ENCODE measurements around the gene SLIT3.

The SLIT3 gene

DNA sequence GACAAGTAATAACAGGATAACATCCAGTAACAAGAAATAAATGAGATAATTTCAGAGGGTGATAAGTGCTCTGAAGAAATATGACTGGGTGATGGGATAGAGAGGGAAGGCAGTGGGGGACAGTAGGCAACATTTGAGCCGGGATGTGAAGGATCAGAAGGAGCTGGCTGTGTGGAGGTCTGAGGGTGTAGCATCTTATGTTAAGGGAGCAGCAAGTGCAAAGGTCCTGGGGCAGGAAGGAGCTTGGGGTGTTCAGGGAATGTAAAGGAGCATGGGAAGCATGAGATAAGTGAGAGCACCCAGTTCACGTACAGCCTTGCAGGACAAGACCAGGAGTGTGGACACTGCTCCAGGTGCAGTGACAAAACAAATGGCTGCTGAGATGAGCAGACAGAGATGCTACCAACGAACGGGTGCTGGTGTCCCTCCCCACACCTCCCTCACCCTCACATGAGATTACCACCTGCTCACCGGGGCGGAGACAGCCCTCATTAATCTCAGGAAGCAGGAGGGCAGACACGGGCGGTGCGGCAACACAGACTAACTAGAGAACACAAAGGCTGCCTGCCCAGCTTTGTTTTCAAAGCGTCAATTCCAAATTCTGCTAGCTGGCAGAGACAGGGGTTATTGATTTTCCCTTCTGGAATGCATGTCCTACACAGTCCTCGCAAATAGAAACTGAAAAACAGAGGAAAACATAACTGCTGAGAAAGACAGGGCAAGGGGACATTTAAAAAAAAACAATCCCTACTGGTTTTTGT is 423.6 kb downstream of the SLIT3 start:
- no peak for TF ChIP-seq GATA3 (IDR thresholded peaks at IDR 0.05; ENCODE audit: low read depth, low read length)

DNA sequence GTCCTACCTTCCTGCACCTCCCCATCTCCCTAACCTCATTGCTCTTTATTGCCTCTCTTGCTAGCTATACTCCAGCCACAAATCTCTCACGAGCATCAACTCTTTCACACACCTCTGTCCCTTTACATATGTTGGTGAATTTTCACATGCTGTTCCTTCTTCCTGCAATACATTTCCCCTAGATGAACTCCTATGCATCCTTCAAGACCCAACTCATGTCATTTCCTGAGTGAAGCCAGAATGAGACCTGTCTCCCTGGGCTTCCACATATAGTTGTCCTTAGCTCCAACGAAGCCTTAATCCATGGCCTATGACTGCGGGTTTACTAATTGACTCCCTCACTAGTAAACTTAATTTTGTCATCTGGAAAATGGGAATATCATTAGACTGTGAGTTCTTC is 424.5 kb downstream of the SLIT3 start:
- TF ChIP-seq GATA3 (IDR thresholded peaks at IDR 0.05; ENCODE audit: low read depth, low read length) (no peak), GATA2 (IDR thresholded peaks at IDR 0.05; ENCODE audit: low read depth, low read length) (no peak)

DNA sequence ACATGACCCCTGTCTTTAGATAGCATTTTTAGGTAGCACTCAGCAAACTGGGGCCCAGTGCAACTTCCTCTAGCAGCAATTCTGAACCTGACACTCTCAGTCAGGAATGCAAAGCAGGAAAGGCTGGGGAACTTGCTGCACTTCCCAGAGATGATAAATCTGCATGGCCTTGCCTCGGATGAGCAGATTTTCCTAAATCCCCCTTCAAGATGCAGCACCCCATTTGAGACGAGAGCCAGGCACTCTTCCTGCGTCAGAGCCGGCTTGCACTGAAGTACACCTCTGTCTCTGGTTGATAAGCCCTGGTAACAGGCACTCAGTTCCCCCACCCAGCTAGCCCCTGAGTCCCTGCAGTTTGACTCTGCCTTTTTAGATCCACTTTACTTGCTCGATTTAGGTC is 425.1 kb downstream of the SLIT3 start:
- no peak for TF ChIP-seq GATA3 (IDR thresholded peaks at IDR 0.05; ENCODE audit: low read depth, low read length)
- no peak for TF ChIP-seq GATA2 (IDR thresholded peaks at IDR 0.05; ENCODE audit: low read depth, low read length)

DNA sequence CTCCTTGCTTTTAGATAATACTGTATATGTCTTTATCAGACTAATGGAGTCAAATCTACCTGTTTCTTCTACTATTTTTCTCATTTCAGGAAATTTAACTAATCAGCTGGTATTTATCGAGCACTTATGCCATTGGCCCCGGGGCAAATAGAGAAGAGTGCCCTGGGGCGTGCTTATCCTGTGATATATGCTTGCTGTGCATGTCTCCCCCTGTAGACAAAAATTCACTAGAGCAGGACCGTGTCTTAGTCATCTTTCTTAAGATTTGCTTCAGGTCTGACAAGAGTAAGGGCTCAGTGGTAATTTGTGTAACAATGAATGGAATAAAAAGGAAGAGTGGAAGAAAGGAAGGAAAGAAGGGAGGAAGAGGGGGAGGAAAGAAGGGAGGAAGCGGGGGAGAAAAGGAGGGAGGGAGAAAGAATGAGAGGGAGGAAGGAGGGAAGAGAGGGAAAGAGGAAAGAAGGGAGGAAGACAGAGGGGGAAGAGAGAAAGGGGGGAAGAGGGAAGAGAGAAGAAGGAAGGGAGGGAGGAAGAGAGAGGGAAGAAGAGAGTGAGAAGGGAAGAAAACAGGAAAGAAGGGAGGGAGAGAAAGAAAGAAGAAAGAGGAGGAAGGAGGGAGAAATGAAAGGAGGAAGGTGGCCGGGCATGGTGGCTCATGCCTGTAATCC is 426.1 kb downstream of the SLIT3 start:
- TF ChIP-seq GATA2 (IDR thresholded peaks at IDR 0.05; ENCODE audit: low read depth, low read length): no peak
- no peak for TF ChIP-seq GATA3 (IDR thresholded peaks at IDR 0.05; ENCODE audit: low read depth, low read length)

DNA sequence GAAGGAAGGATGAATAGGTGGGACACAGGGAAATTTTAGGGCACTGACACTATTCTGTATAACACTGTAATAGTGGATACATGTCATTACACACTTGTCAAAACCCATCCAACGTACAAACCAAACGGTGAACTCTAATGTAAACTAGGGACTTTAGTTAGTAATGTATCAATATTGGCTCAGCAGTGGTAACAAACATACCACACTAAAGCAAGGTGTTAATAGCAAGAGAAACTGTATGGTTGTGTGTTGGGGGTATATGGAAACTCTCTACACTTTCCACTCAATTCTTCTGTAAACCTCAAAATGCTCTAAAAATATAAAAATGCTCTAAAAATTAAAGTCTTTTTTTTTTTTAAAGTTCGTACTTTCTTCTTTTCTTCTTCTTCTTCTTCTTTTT is 428.7 kb downstream of the SLIT3 start:
- TF ChIP-seq GATA2 (IDR thresholded peaks at IDR 0.05; ENCODE audit: low read depth, low read length) (no peak), GATA3 (IDR thresholded peaks at IDR 0.05; ENCODE audit: low read depth, low read length) (no peak)

DNA sequence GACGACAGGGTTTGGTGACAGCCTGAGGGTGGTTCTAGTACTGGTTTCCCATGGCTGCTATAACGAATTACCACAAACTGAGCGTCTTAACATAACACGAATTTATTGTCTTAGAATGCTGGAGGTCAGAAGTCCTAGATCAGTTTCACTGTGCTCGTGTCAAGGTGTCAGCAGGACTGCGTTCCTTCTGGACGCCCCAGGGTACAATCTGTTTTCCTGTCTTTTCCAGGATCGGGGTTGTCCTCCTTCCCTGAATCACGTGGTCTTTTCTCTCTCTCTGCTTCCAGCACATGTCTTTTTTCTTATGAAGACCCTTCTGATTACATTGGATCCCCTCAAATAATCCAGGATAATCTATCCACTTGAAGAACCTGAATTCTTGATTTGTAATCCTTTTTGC is 430.0 kb downstream of the SLIT3 start:
- no peak for TF ChIP-seq GATA3 (IDR thresholded peaks at IDR 0.05; ENCODE audit: low read depth, low read length)
- TF ChIP-seq GATA2 (IDR thresholded peaks at IDR 0.05; ENCODE audit: low read depth, low read length): no peak

DNA sequence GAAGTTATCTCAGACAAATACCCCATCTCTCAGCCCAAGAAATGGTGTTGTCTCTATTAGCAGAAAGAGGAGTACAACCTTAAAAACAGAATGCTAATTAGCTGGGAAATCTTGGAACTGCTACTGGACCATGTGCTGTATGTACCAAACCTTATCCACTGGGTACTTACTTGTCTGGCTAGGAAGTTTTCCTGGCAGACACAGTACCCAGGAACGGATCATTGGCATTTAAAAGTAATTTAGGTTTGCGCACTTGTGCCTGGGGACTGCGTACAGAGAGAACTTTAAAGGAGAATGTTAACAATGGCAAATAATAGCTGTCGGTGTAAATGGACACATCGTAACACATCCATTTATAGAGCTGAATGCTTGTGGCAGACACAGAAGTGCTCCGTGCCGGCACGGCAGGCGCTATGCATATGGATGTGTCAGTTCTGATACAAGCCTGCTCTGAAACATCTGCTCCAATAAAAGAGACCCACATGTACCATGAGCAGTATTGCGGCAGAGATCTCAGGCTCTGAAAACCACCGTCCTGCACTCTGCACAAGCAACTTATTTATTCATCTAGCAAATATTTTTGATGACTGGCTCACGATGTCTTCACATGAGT is 431.2 kb downstream of the SLIT3 start:
- TF ChIP-seq GATA2 (IDR thresholded peaks at IDR 0.05; ENCODE audit: low read depth, low read length): no peak
- no peak for TF ChIP-seq GATA3 (IDR thresholded peaks at IDR 0.05; ENCODE audit: low read depth, low read length)

DNA sequence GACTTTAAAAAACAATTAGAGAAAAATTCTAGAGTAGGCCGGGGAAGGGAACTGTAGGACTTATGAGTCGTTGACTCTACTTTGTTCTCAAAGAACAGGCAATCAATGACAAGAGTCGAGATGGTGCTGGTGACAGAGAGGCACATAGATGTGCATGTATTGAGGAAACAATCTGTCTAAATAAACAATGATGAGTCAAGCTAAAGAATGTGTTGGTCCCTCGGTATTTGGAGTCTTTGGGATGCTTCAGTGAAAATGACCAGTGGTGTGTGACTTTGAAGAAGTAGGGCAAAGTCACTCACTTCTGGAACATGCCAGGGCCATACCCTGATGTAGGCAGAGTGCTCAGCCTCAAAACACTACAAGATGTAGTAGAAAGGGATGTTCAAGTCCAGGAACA is 433.7 kb downstream of the SLIT3 start:
- no peak for TF ChIP-seq GATA2 (IDR thresholded peaks at IDR 0.05; ENCODE audit: low read depth, low read length)
- no peak for TF ChIP-seq GATA3 (IDR thresholded peaks at IDR 0.05; ENCODE audit: low read depth, low read length)

DNA sequence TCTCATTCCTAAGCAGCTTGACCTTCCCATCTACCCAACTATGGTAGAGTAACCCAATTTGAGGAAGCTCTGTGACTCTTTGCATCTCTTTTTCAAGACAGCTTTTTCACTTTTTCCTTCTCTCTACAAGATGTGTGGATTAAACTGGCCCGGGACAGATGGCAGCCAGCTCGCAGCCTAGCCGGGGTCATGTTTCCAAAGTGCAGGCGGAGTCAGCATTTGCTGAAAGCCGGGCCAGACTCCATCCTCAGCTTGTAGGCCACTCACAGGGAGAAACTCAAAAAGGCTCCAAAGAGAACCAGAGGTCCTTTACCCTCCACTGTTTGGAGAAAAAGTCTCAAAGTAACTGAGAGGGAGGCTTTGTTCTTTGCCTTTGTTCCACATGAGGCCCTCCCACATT is 435.0 kb downstream of the SLIT3 start:
- TF ChIP-seq GATA3 (IDR thresholded peaks at IDR 0.05; ENCODE audit: low read depth, low read length) (no peak), GATA2 (IDR thresholded peaks at IDR 0.05; ENCODE audit: low read depth, low read length) (no peak)

DNA sequence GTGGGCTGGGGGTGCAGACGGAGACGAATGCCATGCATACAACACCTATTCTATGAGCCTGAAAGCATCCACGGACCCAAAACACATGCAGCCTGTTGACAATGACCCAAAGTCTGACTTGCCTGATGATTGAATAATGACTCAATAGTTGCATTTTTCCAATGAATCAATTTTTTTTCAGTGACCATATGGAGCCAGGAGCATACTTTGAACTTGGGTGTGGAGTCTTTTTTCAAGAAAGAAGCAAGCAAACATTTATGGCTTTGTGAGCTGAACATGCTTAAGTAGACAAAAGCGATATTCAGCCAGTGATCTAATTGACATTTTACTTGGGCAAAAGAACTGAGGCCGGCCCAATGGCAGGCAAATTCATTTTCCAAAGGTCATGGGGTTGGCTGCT is 437.9 kb downstream of the SLIT3 start:
- TF ChIP-seq GATA3 (IDR thresholded peaks at IDR 0.05; ENCODE audit: low read depth, low read length): no peak
- TF ChIP-seq GATA2 (IDR thresholded peaks at IDR 0.05; ENCODE audit: low read depth, low read length): no peak

DNA sequence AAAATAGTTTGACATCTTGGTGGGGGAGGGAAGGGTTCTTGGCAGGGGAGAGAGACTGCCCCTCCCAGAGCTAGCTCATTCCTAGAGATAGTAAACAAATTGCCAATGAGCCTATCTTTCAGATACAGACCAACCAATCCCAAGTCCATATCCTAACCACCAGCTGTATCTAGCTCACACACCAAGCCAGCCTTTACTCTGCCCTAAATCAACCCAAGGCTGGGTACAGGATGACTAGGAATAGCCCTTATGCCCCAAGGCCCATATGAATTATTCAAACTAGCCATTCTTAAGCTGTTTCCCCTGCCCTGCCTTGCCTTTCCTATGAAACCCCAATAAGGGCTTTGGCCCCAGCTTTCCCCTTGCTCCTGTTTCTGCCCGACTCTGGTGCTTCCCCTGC is 440.4 kb downstream of the SLIT3 start:
- TF ChIP-seq GATA2 (IDR thresholded peaks at IDR 0.05; ENCODE audit: low read depth, low read length): no peak
- TF ChIP-seq GATA3 (IDR thresholded peaks at IDR 0.05; ENCODE audit: low read depth, low read length): no peak

DNA sequence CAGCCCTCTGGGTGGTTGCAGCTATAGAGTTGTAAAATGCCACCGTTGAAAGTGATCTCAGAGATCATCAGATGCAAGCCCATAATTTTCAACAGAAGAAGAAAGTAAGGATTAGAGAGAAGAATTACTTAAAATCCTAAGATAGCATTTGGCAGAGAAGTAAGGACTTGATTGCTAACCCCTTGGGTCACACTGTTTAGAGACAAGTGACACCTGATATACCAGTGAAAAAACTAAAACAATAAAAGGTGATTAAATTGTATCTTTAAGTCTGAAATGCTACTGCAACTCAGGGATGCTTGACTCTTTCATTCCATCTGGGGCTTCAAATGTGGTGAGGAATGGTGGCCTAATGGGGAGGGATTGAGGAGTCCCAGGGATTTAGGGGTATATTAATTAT is 440.9 kb downstream of the SLIT3 start:
- TF ChIP-seq GATA2 (IDR thresholded peaks at IDR 0.05; ENCODE audit: low read depth, low read length) (no peak), GATA3 (IDR thresholded peaks at IDR 0.05; ENCODE audit: low read depth, low read length) (no peak)

DNA sequence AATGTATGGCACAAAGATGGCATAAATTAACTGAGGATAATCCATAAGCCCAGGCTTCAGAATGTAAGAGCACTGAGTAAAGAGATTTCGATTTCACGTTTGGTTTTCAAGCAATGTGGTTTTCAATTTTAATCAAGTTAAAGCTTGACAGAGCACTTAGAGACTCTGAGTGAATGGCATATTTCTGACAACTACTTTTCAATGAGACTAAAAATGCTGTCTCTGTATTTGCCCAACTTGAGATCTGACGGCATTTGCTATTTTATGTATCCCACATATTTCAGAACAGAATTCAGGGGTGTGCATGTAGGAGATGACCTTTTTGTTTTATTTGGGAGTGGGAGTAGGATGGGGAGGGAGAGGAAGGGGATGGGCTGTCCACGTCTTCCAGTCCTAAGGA is 441.5 kb downstream of the SLIT3 start:
- TF ChIP-seq GATA3 (IDR thresholded peaks at IDR 0.05; ENCODE audit: low read depth, low read length): no peak
- no peak for TF ChIP-seq GATA2 (IDR thresholded peaks at IDR 0.05; ENCODE audit: low read depth, low read length)

DNA sequence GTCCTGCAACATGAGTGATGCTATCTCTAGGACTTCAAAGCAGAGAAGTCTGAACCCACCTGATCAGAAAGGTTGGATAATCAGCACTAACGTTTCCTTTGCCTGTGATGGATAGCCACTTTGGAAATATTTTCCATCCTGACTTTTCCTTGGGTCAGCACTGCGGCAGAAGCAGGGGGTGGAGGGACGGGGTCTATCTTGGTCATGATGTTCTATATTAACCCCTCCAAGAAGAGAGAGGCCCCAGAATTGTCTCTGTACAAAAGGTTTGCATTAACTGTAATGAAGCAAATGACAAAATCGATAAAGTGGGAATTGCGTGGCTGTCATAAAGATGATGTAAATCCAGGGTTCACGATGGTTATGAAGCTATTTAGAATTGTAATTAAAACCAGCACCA is 441.9 kb downstream of the SLIT3 start:
- TF ChIP-seq GATA2 (IDR thresholded peaks at IDR 0.05; ENCODE audit: low read depth, low read length) (no peak), GATA3 (IDR thresholded peaks at IDR 0.05; ENCODE audit: low read depth, low read length) (no peak)

DNA sequence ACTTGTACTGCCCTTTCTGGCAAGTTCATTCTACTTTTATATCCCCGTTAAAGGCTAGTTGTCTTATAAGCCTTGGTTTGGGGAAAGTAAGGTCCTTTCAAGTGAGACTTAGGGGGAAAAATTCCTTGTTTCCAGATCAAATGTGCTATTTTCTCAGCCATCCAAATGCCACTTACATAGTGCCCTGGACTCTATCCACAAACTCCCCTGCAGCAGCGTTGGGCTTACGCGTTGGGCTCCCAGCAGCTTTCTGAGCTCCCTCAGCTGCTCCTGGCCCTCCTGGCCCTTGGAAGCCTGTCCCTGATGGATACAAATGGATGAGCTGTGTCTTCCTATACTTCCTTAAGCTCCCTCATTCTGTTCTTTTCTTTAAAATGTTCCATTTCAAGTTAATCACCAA is 442.6 kb downstream of the SLIT3 start:
- TF ChIP-seq GATA3 (IDR thresholded peaks at IDR 0.05; ENCODE audit: low read depth, low read length): no peak
- no peak for TF ChIP-seq GATA2 (IDR thresholded peaks at IDR 0.05; ENCODE audit: low read depth, low read length)

Data from SH-SY5Y (cell line).